GM18502 (cell line): Measurements from ENCODE around the gene ANXA11.
A peak's percentile ranks its signal among the peaks of the same experiment; 100 is the strongest.
"Not testable (repeated sequence)": the region's sequence is repeated elsewhere in the genome, so short reads cannot be mapped to it uniquely, and the experiment has no call there.

ENCODE experiments used
- ATAC-seq: cut with Tn5 transposase; IDR thresholded peaks from one replicate; pipeline ENCODE4 v1.9.1; 2021; ENCODE audit warnings: mild to moderate bottlenecking; ENCODE audit not compliant: unreplicated experiment, poor library complexity

Gene ANXA11

GRCh38 chr10:80211786-80212185 is 6.4 kb upstream of the ANXA11 start:
- no peak for ATAC-seq

- no peak for ATAC-seq
Measured at GRCh38 chr10:80210259-80210658, 4.9 kb upstream of the ANXA11 start.

GRCh38 chr10:80207768-80208370 is 2.5 kb upstream of the ANXA11 start:
- no peak for ATAC-seq

- no peak for ATAC-seq
Measured at GRCh38 chr10:80206277-80206655, 929 bp upstream of the ANXA11 start.

GRCh38 chr10:80204677-80205476 is 460 bp downstream of the ANXA11 start:
- peak; percentile 44 for ATAC-seq

GRCh38 chr10:80203835-80204676 is 1.3 kb downstream of the ANXA11 start:
- ATAC-seq: no peak

GRCh38 chr10:80202934-80203834 is 2.2 kb downstream of the ANXA11 start:
- peak; percentile 67 for ATAC-seq

- not testable (repeated sequence) for ATAC-seq
Measured at GRCh38 chr10:80202530-80202929, 2.8 kb downstream of the ANXA11 start.

GRCh38 chr10:80201608-80202141 is 3.7 kb downstream of the ANXA11 start:
- no peak for ATAC-seq

GRCh38 chr10:80200687-80201086 is 4.7 kb downstream of the ANXA11 start:
- no peak for ATAC-seq

- ATAC-seq: no peak
Measured at GRCh38 chr10:80200259-80200658, 5.1 kb downstream of the ANXA11 start.

- no peak for ATAC-seq
Measured at GRCh38 chr10:80199828-80200227, 5.5 kb downstream of the ANXA11 start.

GRCh38 chr10:80197972-80198916 is 7.1 kb downstream of the ANXA11 start:
- no peak for ATAC-seq

- ATAC-seq: no peak
Measured at GRCh38 chr10:80196950-80197315, 8.4 kb downstream of the ANXA11 start.

- ATAC-seq: peak; percentile 85
Measured at GRCh38 chr10:80196270-80196949, 8.9 kb downstream of the ANXA11 start.

GRCh38 chr10:80195046-80195574 is 10.2 kb downstream of the ANXA11 start:
- ATAC-seq: no peak

- ATAC-seq: no peak
Measured at GRCh38 chr10:80194373-80195045, 10.8 kb downstream of the ANXA11 start.
